ENCODE data around the gene NT5C3B. TPM values are rescaled to one million over a fixed set of nuclear protein-coding genes. Genes with fewer than 3 reads are reported as not detected.

NT5C3B gene
- total RNA-seq, 4 donors from 2014 or later = 64.8 to 95.6 (median 70.1) TPM

GRCh38 chr17:41813152-41813680 is 22.8 kb downstream of the NT5C3B start:
- H3K4me3 ChIP-seq = peak overlapping the region; percentile 70 to 89 (median 80)
- intact Hi-C loops (cut with DNase I) = loop anchor here (5.0 kb wide), 1 partner anchor 54 kb away; the partner anchor contains the start of gene KLHL11
- H3K27me3 ChIP-seq = no peaks in the 10 kb centered on the region
- H3K4me1 ChIP-seq = peaks cover 21 to 54% (median 45%) of the 10 kb centered on the region in 4 donors
- no peaks in the 10 kb centered on the region for H3K9me3 ChIP-seq
- H3K27ac ChIP-seq (replicated peaks in 1 of 4) = peak overlapping the region; percentile 71 to 84 (median 82)
- TF ChIP-seq POLR2AphosphoS5 (IDR thresholded peaks at IDR 0.05) (no peak), CTCF (IDR thresholded peaks at IDR 0.05) (peak in 1 of 3 experiments; percentile 3)
- no peak for DNase-seq (ENCODE audit: extremely low spot score)
- 29% methylated on average over 8 of the region's 12 CpGs for WGBS
- peaks cover 0 to 11% (median 2%) of the 10 kb centered on the region in 4 donors for H3K36me3 ChIP-seq

GRCh38 chr17:41812381-41813151 is 23.5 kb downstream of the NT5C3B start, which contains the start of gene FKBP10:
TSS of gene FKBP10 (plus strand) at chr17:41813004. CDS start at chr17:41813035, 31 bp downstream.
- peaks cover 0 to 10% (median 0%) of the 10 kb centered on the region in 4 donors for H3K36me3 ChIP-seq
- H3K27ac ChIP-seq (replicated peaks in 1 of 4) = peak within 1 kb of the TSS; percentile 71 to 84 (median 82)
- no peak for DNase-seq (ENCODE audit: extremely low spot score)
- peaks cover 21 to 54% (median 45%) of the 10 kb centered on the region in 4 donors for H3K4me1 ChIP-seq
- no peaks in the 10 kb centered on the region for H3K27me3 ChIP-seq
- TF ChIP-seq EP300 (IDR thresholded peaks at IDR 0.05) (no peak), CTCF (IDR thresholded peaks at IDR 0.05) (peak in 1 of 3 experiments; percentile 14), POLR2A (IDR thresholded peaks at IDR 0.05; ENCODE audit: low read depth) (no peak), POLR2AphosphoS5 (IDR thresholded peaks at IDR 0.05) (peak in 1 of 2 donors; percentile 45)
- intact Hi-C loops (cut with DNase I) = loop anchor here (5.0 kb wide), 1 partner anchor 55 kb away; the partner anchor contains the start of gene KLHL11
- peak within 1 kb of the TSS; percentile 70 to 89 (median 80) for H3K4me3 ChIP-seq
- WGBS = 1% methylated on average over 28 of the region's 35 CpGs
- H3K9me3 ChIP-seq = no peaks in the 10 kb centered on the region

GRCh38 chr17:41811549-41812380 is 24.3 kb downstream of the NT5C3B start, which contains the start of gene P3H4:
TSS of gene P3H4 (minus strand) at chr17:41811949. CDS start at chr17:41811915, 34 bp downstream.
- peak within 1 kb of the TSS; percentile 70 to 89 (median 80) for H3K4me3 ChIP-seq
- intact Hi-C loops (cut with DNase I) = loop anchor here (5.0 kb wide), 1 partner anchor 56 kb away; the partner anchor contains the start of gene KLHL11

More at GRCh38 chr17:41811549-41812380, 24.3 kb downstream of the NT5C3B start, which contains the start of gene P3H4:
- no peaks in the 10 kb centered on the region for H3K9me3 ChIP-seq
- no peak for DNase-seq (ENCODE audit: extremely low spot score)
- TF ChIP-seq CTCF (IDR thresholded peaks at IDR 0.05) (peak; percentile 77 to 85 (median 79)), POLR2AphosphoS5 (IDR thresholded peaks at IDR 0.05) (peak; percentile 16 to 29), EP300 (IDR thresholded peaks at IDR 0.05) (no peak)
- peak within 1 kb of the TSS; percentile 71 to 84 (median 82) for H3K27ac ChIP-seq (replicated peaks in 1 of 4)
- 0% methylated on average over 24 of the region's 96 CpGs for WGBS
- H3K4me1 ChIP-seq = peaks cover 21 to 54% (median 45%) of the 10 kb centered on the region in 4 donors
- peaks cover 0 to 18% (median 0%) of the 10 kb centered on the region in 4 donors for H3K36me3 ChIP-seq
- no peaks in the 10 kb centered on the region for H3K27me3 ChIP-seq

All from esophagus muscularis mucosa (tissue), 4 donors.